Sigmoid colon (tissue), 7 donors: ENCODE measurements around the gene SND1. TPM values are rescaled to one million over a fixed set of nuclear protein-coding genes. Genes with fewer than 3 reads are reported as not detected.
A peak's percentile ranks its signal among the peaks of the same experiment; 100 is the strongest.

Experiments used
- DNase-seq: peaks from one replicate; pipeline ENCODE4 v3.0.0-alpha.2; 2019
- H3K27ac ChIP-seq, 4 donors: fragments of 200-600 bp; sonication (generic); one replicate each; pipeline ENCODE4 v1.5.1; 2016 to 2019; ENCODE audit warnings: mild to moderate bottlenecking in 1 of 4
- H3K27me3 ChIP-seq, 3 donors: fragments of 200-600 bp; sonication (generic); one replicate each; pipeline ENCODE4 v1.5.1; 2019; ENCODE audit warnings: mild to moderate bottlenecking in 1 of 3
- H3K36me3 ChIP-seq, 4 donors: fragments of 200-600 bp; sonication (generic); one replicate each; pipeline ENCODE4 v1.5.1; 2016 to 2019
- H3K4me1 ChIP-seq, 4 donors: fragments of 200-600 bp; sonication (generic); one replicate each; pipeline ENCODE4 v1.5.1; 2017 to 2019
- H3K4me3 ChIP-seq, 4 donors: fragments of 200-600 bp; sonication (generic); one replicate each; pipeline ENCODE4 v1.5.1; 2017 to 2019; ENCODE audit warnings: mild to moderate bottlenecking in 2 of 4, moderate library complexity in 1 of 4
- H3K9me3 ChIP-seq, 4 donors: fragments of 200-600 bp in 3 of 4; sonication (generic) in 3 of 4; one replicate each; pipeline versions ENCODE4 v1.5.1 to v1.6.1; 2013 to 2019
- CTCF ChIP-seq, 4 experiments: fragments of 450-650 bp in 3 of 4; fragments of 200-600 bp in 1 of 4; IDR thresholded peaks; one replicate each; pipeline ENCODE4 v1.5.1; 2016 to 2019; ENCODE audit warnings: antibody characterized with exemption in 4 of 4, mild to moderate bottlenecking in 3 of 4, moderate library complexity in 2 of 4
- EP300 ChIP-seq, 4 donors: sonication (generic); formaldehyde crosslinking; IDR thresholded peaks; one replicate each; pipeline ENCODE4 v1.6.1; 2017; ENCODE audit warnings: antibody characterized with exemption in 4 of 4
- POLR2A ChIP-seq, 2 donors: fragments of 450-650 bp; IDR thresholded peaks; one replicate each; pipeline ENCODE4 v1.6.1; 2016; ENCODE audit warnings: antibody characterized with exemption in 2 of 2, mild to moderate bottlenecking in 2 of 2, moderate library complexity in 2 of 2
- POLR2AphosphoS5 ChIP-seq, 4 donors: sonication (generic); formaldehyde crosslinking; IDR thresholded peaks; one replicate each; pipeline ENCODE4 v1.6.1; 2017; ENCODE audit warnings: antibody characterized with exemption in 4 of 4
- WGBS, 2 donors: extraction: QIAGEN DNeasy Blood & Tissue Kit; methylation state at CpG; one replicate each; pipeline ENCODE4 v1.1.7; 2013; 5-methylcytosine and 5-hydroxymethylcytosine counted together
- intact Hi-C: fragments of 100-400 bp; cut with DNase I; formaldehyde crosslinking; loops from one replicate; pipeline ENCODE4 v1.15.1; 2023
- polyA plus RNA-seq, 3 donors: library from polyadenylated mRNA; stranded (reverse); fragments of 200-250 nt; gene quantifications; one replicate each; pipeline ENCODE4 v1.2.3, GENCODE V29; 2013
- total RNA-seq, 4 donors: library from RNA; depleted of rRNA; stranded (reverse); fragments of >200 nt; gene quantifications; one replicate each; pipeline ENCODE4 v1.1.0, GENCODE V29; 2016
- donor health status: healthy with polysubstance abuse.
- donor health status: Bipolar disorder and iron deficiency.
- donor health status: healthy.

Gene SND1
- total and polyA plus RNA-seq, 7 donors, result 30.6 to 93.4 (median 71.3) TPM

GRCh38 chr7:127932496-127932895, 280.5 kb downstream of the SND1 start:
- Histone ChIP-seq H3K4me1 (peaks cover 0 to 15% (median 6%) of the 10 kb centered on the region in 4 donors), H3K4me3 (no peak overlapping the region), H3K9me3 (no peaks in the 10 kb centered on the region), H3K36me3 (peaks cover 0 to 17% (median 5%) of the 10 kb centered on the region in 4 donors), H3K27ac (no peak overlapping the region), H3K27me3 (no peaks in the 10 kb centered on the region)
- no peak for DNase-seq
- TF ChIP-seq POLR2AphosphoS5 (IDR thresholded peaks at IDR 0.05) (no peak), CTCF (IDR thresholded peaks at IDR 0.05) (no peak), EP300 (IDR thresholded peaks at IDR 0.05) (no peak), POLR2A (IDR thresholded peaks at IDR 0.05) (no peak)
- WGBS, 2 donors, result 96 to 97% methylated on average over 1 of the region's 1 CpG
- intact Hi-C loops, result no loop called here

- Histone ChIP-seq H3K4me3 (no peak overlapping the region), H3K36me3 (peaks cover 0 to 17% (median 5%) of the 10 kb centered on the region in 4 donors), H3K27me3 (no peaks in the 10 kb centered on the region), H3K4me1 (peaks cover 0 to 8% (median 2%) of the 10 kb centered on the region in 4 donors), H3K9me3 (no peaks in the 10 kb centered on the region), H3K27ac (no peak overlapping the region)
- DNase-seq, result no peak
- TF ChIP-seq POLR2A (IDR thresholded peaks at IDR 0.05) (no peak), EP300 (IDR thresholded peaks at IDR 0.05) (no peak), POLR2AphosphoS5 (IDR thresholded peaks at IDR 0.05) (no peak), CTCF (IDR thresholded peaks at IDR 0.05) (no peak)
- intact Hi-C loops, result no loop called here
- 94 to 98% methylated on average over 4 of the region's 4 CpGs for WGBS, 2 donors
Observed at GRCh38 chr7:127933146-127933545, 281.2 kb downstream of the SND1 start.

GRCh38 chr7:127934711-127935110, 282.7 kb downstream of the SND1 start:
- Histone ChIP-seq H3K36me3 (peaks cover 0 to 10% (median 2%) of the 10 kb centered on the region in 4 donors), H3K27me3 (no peaks in the 10 kb centered on the region), H3K9me3 (no peaks in the 10 kb centered on the region), H3K4me3 (no peak overlapping the region), H3K27ac (no peak overlapping the region), H3K4me1 (peaks cover 0 to 8% (median 2%) of the 10 kb centered on the region in 4 donors)
- TF ChIP-seq POLR2A (IDR thresholded peaks at IDR 0.05), result no peak
- TF ChIP-seq POLR2AphosphoS5 (IDR thresholded peaks at IDR 0.05), result peak in 1 of 4 donors; percentile 16
- TF ChIP-seq EP300 (IDR thresholded peaks at IDR 0.05), result no peak
- TF ChIP-seq CTCF (IDR thresholded peaks at IDR 0.05), result no peak
- DNase-seq, result no peak
- 91 to 92% methylated on average over 5 of the region's 5 CpGs for WGBS, 2 donors
- intact Hi-C loops, result no loop called here

GRCh38 chr7:127935847-127936376, 283.9 kb downstream of the SND1 start:
- peaks cover 0 to 8% (median 2%) of the 10 kb centered on the region in 4 donors for H3K4me1 ChIP-seq
- intact Hi-C loops, result no loop called here

More at GRCh38 chr7:127935847-127936376, 283.9 kb downstream of the SND1 start:
- no peaks in the 10 kb centered on the region for H3K36me3 ChIP-seq
- H3K4me3 ChIP-seq, result no peak overlapping the region
- WGBS, 2 donors, result 82 to 84% methylated on average over 6 of the region's 6 CpGs
- TF ChIP-seq CTCF (IDR thresholded peaks at IDR 0.05) (no peak), EP300 (IDR thresholded peaks at IDR 0.05) (no peak), POLR2A (IDR thresholded peaks at IDR 0.05) (no peak), POLR2AphosphoS5 (IDR thresholded peaks at IDR 0.05) (no peak)
- no peak overlapping the region for H3K27ac ChIP-seq
- H3K27me3 ChIP-seq, result no peaks in the 10 kb centered on the region
- no peaks in the 10 kb centered on the region for H3K9me3 ChIP-seq
- DNase-seq, result no peak
